ENCODE data around the gene ACAP3.
A peak's percentile ranks its signal among the peaks of the same experiment; 100 is the strongest.

ACAP3 gene

DNA sequence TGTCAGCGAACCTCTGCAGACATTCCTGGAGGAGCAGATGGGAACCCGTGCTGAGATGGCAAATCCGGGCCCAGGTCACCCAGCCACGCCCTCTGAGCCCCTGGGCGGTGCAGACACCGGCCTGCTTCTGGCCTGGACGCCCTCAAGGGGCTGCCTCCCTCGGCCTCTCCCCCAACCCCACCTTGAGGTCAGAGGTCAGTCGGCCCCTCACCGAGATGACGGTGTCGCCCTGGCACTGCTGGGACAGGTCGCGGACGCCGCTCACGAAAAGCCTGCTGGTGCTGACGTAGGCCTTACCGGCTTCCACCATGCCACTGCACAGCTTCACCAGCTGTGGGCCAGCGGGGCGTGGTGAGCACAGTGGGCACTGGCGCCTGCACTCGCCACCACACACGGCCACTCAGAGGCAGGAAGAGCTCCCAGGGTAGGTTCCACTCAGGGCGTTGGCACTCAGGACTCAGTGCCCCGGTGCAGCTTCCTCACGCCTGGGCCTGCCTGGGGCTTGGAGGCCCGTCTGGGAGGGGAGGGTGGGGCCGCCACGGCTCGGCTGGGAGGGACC is 4.7 kb downstream of the ACAP3 start:
- TF ChIP-seq, protein P1, sequence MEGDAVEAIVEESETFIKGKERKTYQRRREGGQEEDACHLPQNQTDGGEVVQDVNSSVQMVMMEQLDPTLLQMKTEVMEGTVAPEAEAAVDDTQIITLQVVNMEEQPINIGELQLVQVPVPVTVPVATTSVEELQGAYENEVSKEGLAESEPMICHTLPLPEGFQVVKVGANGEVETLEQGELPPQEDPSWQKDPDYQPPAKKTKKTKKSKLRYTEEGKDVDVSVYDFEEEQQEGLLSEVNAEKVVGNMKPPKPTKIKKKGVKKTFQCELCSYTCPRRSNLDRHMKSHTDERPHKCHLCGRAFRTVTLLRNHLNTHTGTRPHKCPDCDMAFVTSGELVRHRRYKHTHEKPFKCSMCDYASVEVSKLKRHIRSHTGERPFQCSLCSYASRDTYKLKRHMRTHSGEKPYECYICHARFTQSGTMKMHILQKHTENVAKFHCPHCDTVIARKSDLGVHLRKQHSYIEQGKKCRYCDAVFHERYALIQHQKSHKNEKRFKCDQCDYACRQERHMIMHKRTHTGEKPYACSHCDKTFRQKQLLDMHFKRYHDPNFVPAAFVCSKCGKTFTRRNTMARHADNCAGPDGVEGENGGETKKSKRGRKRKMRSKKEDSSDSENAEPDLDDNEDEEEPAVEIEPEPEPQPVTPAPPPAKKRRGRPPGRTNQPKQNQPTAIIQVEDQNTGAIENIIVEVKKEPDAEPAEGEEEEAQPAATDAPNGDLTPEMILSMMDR (IDR thresholded peaks at IDR 0.05), result no peak

GRCh38 chr1:1302006-1302430 is 5.7 kb downstream of the ACAP3 start:
- TF ChIP-seq, protein P1 (IDR thresholded peaks at IDR 0.05), result peak; percentile 76

DNA sequence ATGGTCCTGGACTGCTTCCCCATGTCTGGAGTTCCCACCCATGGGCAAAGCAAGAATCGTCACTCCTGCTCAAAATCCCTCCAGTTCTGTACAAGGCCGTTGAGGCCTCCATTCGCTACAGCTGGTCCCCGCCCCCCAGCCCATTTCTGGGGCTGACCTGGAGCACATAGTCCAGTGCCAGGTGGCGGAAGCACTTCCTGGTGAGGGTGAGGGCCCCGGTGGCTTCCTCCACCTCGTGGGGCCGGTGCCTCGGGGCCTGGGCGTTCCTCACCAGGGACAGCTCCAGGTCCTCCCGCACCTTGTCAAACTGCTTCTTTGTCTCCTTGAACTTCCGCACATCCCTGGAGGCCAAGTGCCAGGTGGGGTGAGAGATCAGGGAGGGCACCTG is 7.4 kb downstream of the ACAP3 start:
- TF ChIP-seq, protein P1 (IDR thresholded peaks at IDR 0.05), result no peak

GRCh38 chr1:1299686-1300351 is 7.9 kb downstream of the ACAP3 start:
- TF ChIP-seq, protein P1 (IDR thresholded peaks at IDR 0.05), result peak; percentile 24; the same call in 1 of the 2 replicates

DNA sequence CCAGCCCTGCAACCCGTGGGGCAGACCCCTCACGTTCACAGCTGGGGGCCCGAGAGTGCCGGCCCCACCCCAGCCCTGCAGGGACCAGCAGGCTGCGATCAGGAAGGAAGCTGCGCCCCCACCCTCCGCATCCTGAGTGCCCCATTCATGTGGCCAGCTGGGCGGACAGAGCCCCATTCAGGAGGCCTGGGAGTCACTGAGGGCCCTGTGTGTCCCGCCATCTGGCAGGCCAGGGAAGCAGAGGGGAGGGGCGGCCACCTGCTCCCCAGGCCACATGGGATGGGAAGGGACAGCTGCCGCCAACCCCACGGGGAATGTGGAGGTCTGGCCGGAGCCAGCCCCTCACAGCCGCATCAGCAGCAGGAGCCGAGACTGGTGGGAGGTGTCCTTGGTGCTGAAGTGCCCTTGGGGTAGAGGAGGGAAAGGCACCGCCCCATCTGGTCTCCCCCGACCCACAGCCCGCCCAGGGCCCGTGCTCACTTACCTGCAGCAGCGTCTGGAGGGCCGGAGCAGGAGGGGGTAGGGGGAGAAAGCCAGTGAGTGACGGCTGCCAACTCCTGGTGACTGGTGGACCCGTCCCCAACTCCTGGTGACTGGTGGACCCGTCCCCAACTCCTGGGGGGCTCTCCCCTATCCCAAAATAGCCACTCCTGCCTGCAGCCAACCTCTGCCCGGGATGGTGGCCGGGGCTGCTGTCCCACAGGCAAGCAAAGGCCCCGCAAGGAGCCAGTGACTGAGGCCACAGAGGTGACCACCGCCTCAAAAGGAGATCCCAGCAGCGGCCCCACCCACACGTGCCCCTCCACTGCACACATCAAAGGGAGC is 8.7 kb downstream of the ACAP3 start:
- TF ChIP-seq, protein P1 (IDR thresholded peaks at IDR 0.05), result no peak

DNA sequence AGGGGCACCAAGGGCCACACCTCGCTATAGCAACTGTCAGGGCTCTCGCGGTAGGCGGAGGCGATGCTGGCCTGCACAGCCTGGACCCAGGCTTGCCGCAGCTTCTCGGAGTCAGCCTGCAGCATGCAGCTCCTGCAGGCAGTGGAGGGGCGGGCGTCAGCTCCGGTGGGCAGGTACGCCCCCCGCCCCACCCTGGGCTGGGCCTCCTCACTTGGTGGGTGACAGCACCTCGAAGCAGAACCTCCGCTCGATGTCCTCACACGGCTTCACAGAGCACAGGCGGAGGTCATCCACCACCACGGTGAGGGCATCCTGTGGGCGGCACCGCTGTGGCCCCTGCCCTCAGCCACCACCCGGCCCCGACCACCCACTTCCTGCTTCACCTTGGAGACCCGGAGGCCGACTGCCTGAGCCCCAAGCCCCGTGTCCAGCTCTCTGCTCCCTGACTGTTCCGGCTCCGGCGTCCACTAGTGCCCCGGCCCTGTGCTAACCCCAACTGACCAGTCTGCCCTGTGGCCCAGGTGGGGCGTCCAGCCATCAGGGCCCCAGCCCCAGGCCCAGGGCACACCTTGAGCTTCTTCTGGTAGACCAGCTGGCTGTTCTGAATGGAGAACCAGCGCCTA is 9.8 kb downstream of the ACAP3 start:
- TF ChIP-seq, protein P1 (IDR thresholded peaks at IDR 0.05), result no peak

All from LNCAP (cell line).